ENCODE results near the gene FAM107B. TPM values are rescaled to one million over a fixed set of nuclear protein-coding genes. Genes with fewer than 3 reads are reported as not detected.

FAM107B gene
- total RNA-seq, 1 donor = 30.0 TPM

GRCh38 chr10:14625765-14626525 is 148.8 kb downstream of the FAM107B start:
- Histone ChIP-seq H2AFZ (ENCODE audit: low read length) (peak overlapping the region; percentile 56), H3K4me1 (ENCODE audit: insufficient read depth, low read length) (no peaks in the 10 kb centered on the region), H3K79me2 (ENCODE audit: insufficient read depth, low read length) (no peaks in the 10 kb centered on the region), H3K4me2 (ENCODE audit: insufficient read depth, low read length) (no peak overlapping the region), H3K27me3 (ENCODE audit: insufficient read depth, low read length) (no peaks in the 10 kb centered on the region), H4K20me1 (ENCODE audit: insufficient read depth, low read length) (no peaks in the 10 kb centered on the region), H3K27ac (ENCODE audit: low read depth, low read length) (no peak overlapping the region), H3K9me3 (ENCODE audit: low read depth, low read length) (no peaks in the 10 kb centered on the region), H3K4me3 (ENCODE audit: insufficient read depth, low read length) (no peak overlapping the region), H3K36me3 (ENCODE audit: insufficient read depth, low read length) (no peaks in the 10 kb centered on the region)
- DNase-seq (ENCODE audit: insufficient read length, low spot score, missing footprints) = no peak
- TF ChIP-seq CTCF (IDR thresholded peaks at IDR 0.05; ENCODE audit: extremely low read depth, low read depth, low read length) = no peak

- no peaks in the 10 kb centered on the region for H3K79me2 ChIP-seq (ENCODE audit: insufficient read depth, low read length)
- H3K27ac ChIP-seq (ENCODE audit: low read depth, low read length) = no peak overlapping the region
- H3K27me3 ChIP-seq (ENCODE audit: insufficient read depth, low read length) = no peaks in the 10 kb centered on the region
- H3K9me3 ChIP-seq (ENCODE audit: low read depth, low read length) = no peaks in the 10 kb centered on the region
- H4K20me1 ChIP-seq (ENCODE audit: insufficient read depth, low read length) = no peaks in the 10 kb centered on the region
- no peak overlapping the region for H3K4me2 ChIP-seq (ENCODE audit: insufficient read depth, low read length)
- H3K4me3 ChIP-seq (ENCODE audit: insufficient read depth, low read length) = no peak overlapping the region
- H3K36me3 ChIP-seq (ENCODE audit: insufficient read depth, low read length) = no peaks in the 10 kb centered on the region
- no peaks in the 10 kb centered on the region for H3K4me1 ChIP-seq (ENCODE audit: insufficient read depth, low read length)
- H2AFZ ChIP-seq (ENCODE audit: low read length) = peak overlapping the region; percentile 76
- no peak for DNase-seq (ENCODE audit: insufficient read length, low spot score, missing footprints)
- TF ChIP-seq CTCF (IDR thresholded peaks at IDR 0.05; ENCODE audit: extremely low read depth, low read depth, low read length) = no peak
Measured at GRCh38 chr10:14625192-14625631, 149.5 kb downstream of the FAM107B start.

- Histone ChIP-seq H4K20me1 (ENCODE audit: insufficient read depth, low read length) (no peaks in the 10 kb centered on the region), H3K27me3 (ENCODE audit: insufficient read depth, low read length) (no peaks in the 10 kb centered on the region), H3K79me2 (ENCODE audit: insufficient read depth, low read length) (no peaks in the 10 kb centered on the region), H3K4me1 (ENCODE audit: insufficient read depth, low read length) (no peaks in the 10 kb centered on the region), H3K4me2 (ENCODE audit: insufficient read depth, low read length) (no peak overlapping the region), H3K36me3 (ENCODE audit: insufficient read depth, low read length) (no peaks in the 10 kb centered on the region), H3K4me3 (ENCODE audit: insufficient read depth, low read length) (no peak overlapping the region), H3K27ac (ENCODE audit: low read depth, low read length) (no peak overlapping the region), H2AFZ (ENCODE audit: low read length) (no peak overlapping the region), H3K9me3 (ENCODE audit: low read depth, low read length) (no peaks in the 10 kb centered on the region)
- peak; percentile 35 for DNase-seq (ENCODE audit: insufficient read length, low spot score, missing footprints)
- TF ChIP-seq CTCF (IDR thresholded peaks at IDR 0.05; ENCODE audit: extremely low read depth, low read depth, low read length) = no peak
Measured at GRCh38 chr10:14624600-14624999, 150.1 kb downstream of the FAM107B start.

GRCh38 chr10:14623931-14624330 is 150.8 kb downstream of the FAM107B start:
- H2AFZ ChIP-seq (ENCODE audit: low read length) = no peak overlapping the region
- H3K4me2 ChIP-seq (ENCODE audit: insufficient read depth, low read length) = no peak overlapping the region
- no peaks in the 10 kb centered on the region for H3K79me2 ChIP-seq (ENCODE audit: insufficient read depth, low read length)
- H3K4me3 ChIP-seq (ENCODE audit: insufficient read depth, low read length) = no peak overlapping the region
- H3K27ac ChIP-seq (ENCODE audit: low read depth, low read length) = no peak overlapping the region
- H3K9me3 ChIP-seq (ENCODE audit: low read depth, low read length) = no peaks in the 10 kb centered on the region
- H4K20me1 ChIP-seq (ENCODE audit: insufficient read depth, low read length) = no peaks in the 10 kb centered on the region
- no peaks in the 10 kb centered on the region for H3K36me3 ChIP-seq (ENCODE audit: insufficient read depth, low read length)
- DNase-seq (ENCODE audit: insufficient read length, low spot score, missing footprints) = no peak
- no peaks in the 10 kb centered on the region for H3K27me3 ChIP-seq (ENCODE audit: insufficient read depth, low read length)
- H3K4me1 ChIP-seq (ENCODE audit: insufficient read depth, low read length) = no peaks in the 10 kb centered on the region
- no peak for TF ChIP-seq CTCF (IDR thresholded peaks at IDR 0.05; ENCODE audit: extremely low read depth, low read depth, low read length)

Measured in osteoblast (primary cell).